HepG2 (cell line): ENCODE measurements around the gene GAS2L2. TPM values are rescaled to one million over a fixed set of nuclear protein-coding genes. Genes with fewer than 3 reads are reported as not detected.

Source experiments
- ATAC-seq: fragments of 200-7000 bp; cut with Tn5 transposase; 3 replicates; pipeline ENCODE4 v1.9.1; 2020; ENCODE audit warnings: mild to moderate bottlenecking, moderate library complexity
- BruUV-seq: library from RNA; stranded (reverse); fragments of 400-500 nt; replicated peaks from 2 replicates; lab custom pipeline; 2021; lab: Mats Ljungman, UMichigan
- CTCF ChIA-PET: fragments of 300-600 bp; formaldehyde crosslinking; extraction: SDS; loops from one replicate; lab custom pipeline; 2021; ENCODE audit warnings: low total read pairs, inconsistent platforms, low intra/inter-chr PET ratio; lab: Yijun Ruan, JAX
- POLR2A ChIA-PET: fragments of 350-600 bp; sonication (Branson Sonifier 250); formaldehyde crosslinking; loops from one replicate; lab custom pipeline; 2020; ENCODE audit warnings: antibody characterized with exemption, inconsistent platforms; lab: Yijun Ruan, JAX
- DNase-seq: peaks from one replicate; pipeline ENCODE4 v3.0.0-alpha.2; 2015; ENCODE audit warnings: low spot score
- FAIRE-seq: peaks from 3 replicates; lab custom pipeline; 2011; peaks lifted over from hg19 to GRCh38; lab: Jason Lieb, UNC
- H2AFZ ChIP-seq: one replicate; pipeline ENCODE4 v1.6.1; 2011; ENCODE audit warnings: low read length, inconsistent platforms
- H3K27ac ChIP-seq: fragments of 300-600 bp; 3 replicates; pipeline ENCODE4 v1.8.0; 2011; ENCODE audit warnings: mixed run types, mild to moderate bottlenecking, mixed read lengths, low read length, inconsistent platforms; ENCODE audit not compliant: insufficient read depth; ENCODE audit errors: extremely low read length
- H3K27me3 ChIP-seq, 2 experiments: fragments of 200-600 bp in 1 of 2; 2 replicates in 1 of 2; 3 replicates in 1 of 2; pipeline versions ENCODE4 v1.6.0 to v1.8.0; 2011; ENCODE audit warnings: low read length in 2 of 2, mild to moderate bottlenecking in 2 of 2, moderate library complexity in 2 of 2, inconsistent platforms in 1 of 2; ENCODE audit not compliant: insufficient read depth in 2 of 2, control insufficient read depth in 1 of 2
- H3K36me3 ChIP-seq, 2 experiments: fragments of 200-600 bp in 1 of 2; replicated peaks in 1 of 2; 2 replicates in 1 of 2; 3 replicates in 1 of 2; pipeline versions ENCODE4 v1.5.1 to v1.8.0; 2011; ENCODE audit warnings: low read length in 2 of 2, inconsistent platforms in 1 of 2; ENCODE audit not compliant: insufficient read depth in 2 of 2, control insufficient read depth in 1 of 2
- H3K4me1 ChIP-seq: 2 replicates; pipeline ENCODE4 v1.5.1; 2012; ENCODE audit warnings: low read length, inconsistent platforms; ENCODE audit not compliant: insufficient read depth
- H3K4me2 ChIP-seq: 2 replicates; pipeline ENCODE4 v1.6.0; 2011; ENCODE audit warnings: low read depth, low read length, inconsistent platforms
- H3K4me3 ChIP-seq, 3 experiments: fragments of 200-600 bp in 1 of 3; sonication (generic), shearing (Covaris generic) in 1 of 3; replicated peaks in 1 of 3; 2 replicates each; pipeline ENCODE4 v1.5.1; 2011 to 2016; ENCODE audit warnings: low read length in 3 of 3, inconsistent platforms in 2 of 3, low read depth in 2 of 3, mild to moderate bottlenecking in 2 of 3, control low read depth in 1 of 3, mixed read lengths in 1 of 3; ENCODE audit not compliant: insufficient read depth in 1 of 3
- H3K79me2 ChIP-seq: one replicate; pipeline ENCODE4 v1.6.1; 2011; ENCODE audit warnings: low read length, inconsistent platforms; ENCODE audit not compliant: insufficient read depth
- H3K9ac ChIP-seq: 2 replicates; pipeline ENCODE4 v1.6.0; 2011; ENCODE audit warnings: mild to moderate bottlenecking, low read depth, low read length, inconsistent platforms; ENCODE audit not compliant: insufficient read depth
- H3K9me3 ChIP-seq: 2 replicates; pipeline ENCODE4 v1.5.1; 2012; ENCODE audit warnings: mild to moderate bottlenecking, low read length
- H4K20me1 ChIP-seq: 2 replicates; pipeline ENCODE4 v1.6.0; 2011; ENCODE audit warnings: inconsistent platforms, mild to moderate bottlenecking, low read length, moderate library complexity; ENCODE audit not compliant: insufficient read depth
- AGO1 ChIP-seq: fragments of 200-400 bp; formaldehyde crosslinking; IDR thresholded peaks from 2 replicates; pipeline ENCODE4 v1.6.1; 2017; ENCODE audit warnings: mild to moderate bottlenecking, low read depth, low read length, moderate library complexity; ENCODE audit not compliant: poor library complexity, severe bottlenecking
- AGO2 ChIP-seq: fragments of 200-400 bp; formaldehyde crosslinking; optimal IDR thresholded peaks from 2 replicates; pipeline ENCODE3; 2017; ENCODE audit warnings: mild to moderate bottlenecking, low read depth, low read length, moderate library complexity
- HDAC6 ChIP-seq: fragments of 200-600 bp; sonication (generic); IDR thresholded peaks from 2 replicates; pipeline ENCODE4 v1.7.0; 2017; ENCODE audit warnings: mild to moderate bottlenecking, antibody characterized with exemption, low read length, low read depth
- RAD51 ChIP-seq: fragments of 450-650 bp; IDR thresholded peaks from 2 replicates; pipeline ENCODE4 v1.6.1; 2016; ENCODE audit warnings: borderline replicate concordance
- SP1 ChIP-seq, 2 experiments: fragments of 450-650 bp in 1 of 2; sonication (generic) in 1 of 2; formaldehyde crosslinking in 1 of 2; IDR thresholded peaks; 2 replicates each; pipeline versions ENCODE4 v1.4.0 to v1.6.1; 2016 to 2020; ENCODE audit warnings: missing genetic modification reagents in 1 of 2
- SP4 ChIP-seq: sonication (generic); formaldehyde crosslinking; IDR thresholded peaks from 2 replicates; pipeline ENCODE4 v1.8.1; 2023; ENCODE audit warnings: mild to moderate bottlenecking, missing genetic modification reagents
- TEAD2 ChIP-seq: sonication (generic); formaldehyde crosslinking; IDR thresholded peaks from 2 replicates; pipeline ENCODE4 v1.9.0; 2021; ENCODE audit warnings: missing genetic modification reagents
- TOE1 ChIP-seq: sonication (generic); formaldehyde crosslinking; IDR thresholded peaks from 2 replicates; pipeline ENCODE4 v1.4.0; 2020; ENCODE audit warnings: mild to moderate bottlenecking, missing genetic modification reagents
- ZNF766 ChIP-seq: sonication (generic); formaldehyde crosslinking; IDR thresholded peaks from 2 replicates; pipeline ENCODE4 v1.5.0; 2020; ENCODE audit warnings: missing genetic modification reagents, borderline replicate concordance
- WGBS: methylation state at CpG from one replicate; pipeline ENCODE4 v1.1.6; 2017; ENCODE audit warnings: low lambda C conversion rate; 5-methylcytosine and 5-hydroxymethylcytosine counted together
- in situ Hi-C: cut with HindIII; loops from 2 replicates; pipeline ENCODE4 v1.10.0; 2017; ENCODE audit warnings: low pct_unique_long_range_greater_than_20kb; ENCODE audit not compliant: extremely low pct_ligation_motif_present
- intact Hi-C: fragments of 100-400 bp; cut with micrococcal nuclease; formaldehyde crosslinking; loops from one replicate; pipeline ENCODE4 v1.10.0; 2022; ENCODE audit not compliant: unreplicated experiment
- polyA plus RNA-seq, 8 experiments: library from polyadenylated mRNA; depleted of rRNA in 3 of 8; stranded (reverse) in 7 of 8; unstranded in 1 of 8; fragments of >200 nt; fragmentation: Illumina TruSeq in 4 of 8; extraction: Trizol in 4 of 8; gene quantifications; 2 replicates each; pipeline versions ENCODE4 v1.2.1 to v1.2.3, GENCODE V29; 2011 to 2016; ENCODE audit warnings: low read depth in 4 of 8, missing spikeins in 1 of 8, mixed read lengths in 1 of 8; ENCODE audit not compliant: insufficient read depth in 1 of 8
- total RNA-seq, 5 experiments: library from RNA; depleted of rRNA; stranded (reverse); fragments of >200 nt; fragmentation: Illumina TruSeq; extraction: Trizol; gene quantifications; 2 replicates each; pipeline ENCODE4 v1.2.3, GENCODE V29; 2016; ENCODE audit warnings: low read depth in 1 of 5
- TF ChIP-seq, protein P1 (sequence below): sonication (generic); formaldehyde crosslinking; IDR thresholded peaks from 2 replicates; pipeline ENCODE4 v1.5.0; 2020; ENCODE audit warnings: missing genetic modification reagents, mild to moderate bottlenecking, borderline replicate concordance
- TF ChIP-seq, protein P2 (sequence below): sonication (generic); formaldehyde crosslinking; IDR thresholded peaks from 2 replicates; pipeline ENCODE4 v1.4.0; 2020; ENCODE audit warnings: missing genetic modification reagents
- TF ChIP-seq, protein P3 (sequence below): sonication (generic); formaldehyde crosslinking; IDR thresholded peaks from 2 replicates; pipeline ENCODE4 v1.5.0; 2020; ENCODE audit warnings: mild to moderate bottlenecking, low read depth, missing genetic modification reagents, borderline replicate concordance
- TF ChIP-seq, protein P4 (sequence below): sonication (generic); formaldehyde crosslinking; IDR thresholded peaks from 2 replicates; pipeline ENCODE4 v1.4.0; 2020; ENCODE audit warnings: missing genetic modification reagents, borderline replicate concordance

GAS2L2 gene
- total and polyA plus RNA-seq, 2 of the 13 experiments (the other 11 are each of a cell fraction or from before 2014, with no cell fraction given) = not detected

DNA sequence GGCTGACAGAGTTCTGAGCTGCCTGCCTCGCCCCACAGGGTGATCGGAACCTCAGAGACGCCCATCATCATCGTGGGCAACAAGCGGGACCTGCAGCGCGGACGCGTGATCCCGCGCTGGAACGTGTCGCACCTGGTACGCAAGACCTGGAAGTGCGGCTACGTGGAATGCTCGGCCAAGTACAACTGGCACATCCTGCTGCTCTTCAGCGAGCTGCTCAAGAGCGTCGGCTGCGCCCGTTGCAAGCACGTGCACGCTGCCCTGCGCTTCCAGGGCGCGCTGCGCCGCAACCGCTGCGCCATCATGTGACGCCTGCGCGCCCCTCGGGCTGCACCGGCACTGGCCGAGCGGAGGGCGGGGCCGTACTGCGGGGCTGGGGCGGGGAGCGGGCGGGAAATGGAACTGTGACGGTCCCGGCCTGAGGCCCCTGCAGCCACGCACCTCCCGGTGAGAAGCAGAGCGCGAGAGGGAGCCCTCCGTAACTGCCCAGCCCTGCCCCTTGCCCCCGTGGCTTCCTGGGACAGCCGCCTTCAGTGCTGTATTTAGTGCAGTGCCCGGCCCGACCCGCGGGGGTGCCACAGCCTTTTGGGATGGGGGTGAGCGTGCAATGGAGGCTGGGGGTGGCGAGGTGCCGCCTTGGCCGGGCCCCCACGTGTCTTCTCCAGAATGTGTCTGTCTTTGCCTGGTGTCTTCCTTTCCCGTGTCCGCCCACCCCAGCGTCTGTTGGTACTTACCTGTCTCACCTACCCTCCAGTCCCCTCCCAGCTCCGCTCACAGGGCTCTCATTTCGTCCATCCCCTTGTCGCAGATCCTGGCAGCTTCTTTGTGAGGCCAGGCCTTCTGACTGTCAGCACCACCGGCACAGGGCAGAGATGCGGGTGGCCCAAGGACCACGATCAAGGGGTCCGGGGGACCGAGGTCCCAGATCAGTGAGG, 11.8 kb downstream of the GAS2L2 start:
- H3K9ac ChIP-seq = no peak overlapping the region
- H3K9me3 ChIP-seq = no peaks in the 10 kb centered on the region
- DNase-seq (no peak), FAIRE-seq (no peak), ATAC-seq (no peak; the same call in 2 of the 3 replicates)
- H3K4me3 ChIP-seq = no peak overlapping the region
- H2AFZ ChIP-seq = no peak overlapping the region
- no peaks in the 10 kb centered on the region for H4K20me1 ChIP-seq
- intact Hi-C loops = no loop called here
- H3K4me2 ChIP-seq = no peak overlapping the region
- ChIA-PET POLR2A (no interaction called here), CTCF (no interaction called here)
- H3K4me1 ChIP-seq = no peaks in the 10 kb centered on the region
- 85% methylated on average over 45 of the region's 73 CpGs for WGBS
- H3K27ac ChIP-seq = no peak overlapping the region
- BruUV-seq = no TSS peak
- H3K36me3 ChIP-seq = no peaks in the 10 kb centered on the region
- H3K79me2 ChIP-seq = no peaks in the 10 kb centered on the region
- in situ Hi-C loops = loop anchor here (10.0 to 25.0 kb wide), 2 partner anchors 186 to 429 kb away; no protein-coding TSS in a partner anchor
- TF ChIP-seq SP1 (IDR thresholded peaks at IDR 0.05) = no peak
- no peak for TF ChIP-seq SP1 (CRISPR knock-in tag; IDR thresholded peaks at IDR 0.05)
- TF ChIP-seq, protein P1, sequence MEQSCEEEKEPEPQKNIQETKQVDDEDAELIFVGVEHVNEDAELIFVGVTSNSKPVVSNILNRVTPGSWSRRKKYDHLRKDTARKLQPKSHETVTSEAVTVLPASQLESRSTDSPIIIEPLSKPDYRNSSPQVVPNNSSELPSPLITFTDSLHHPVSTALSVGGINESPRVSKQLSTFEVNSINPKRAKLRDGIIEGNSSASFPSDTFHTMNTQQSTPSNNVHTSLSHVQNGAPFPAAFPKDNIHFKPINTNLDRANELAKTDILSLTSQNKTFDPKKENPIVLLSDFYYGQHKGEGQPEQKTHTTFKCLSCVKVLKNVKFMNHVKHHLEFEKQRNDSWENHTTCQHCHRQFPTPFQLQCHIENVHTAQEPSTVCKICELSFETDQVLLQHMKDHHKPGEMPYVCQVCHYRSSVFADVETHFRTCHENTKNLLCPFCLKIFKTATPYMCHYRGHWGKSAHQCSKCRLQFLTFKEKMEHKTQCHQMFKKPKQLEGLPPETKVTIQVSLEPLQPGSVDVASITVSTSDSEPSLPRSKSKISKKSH (CRISPR knock-in tag) = no peak
- no peak for TF ChIP-seq ZNF766 (CRISPR knock-in tag)
- peak; percentile 19 for TF ChIP-seq AGO2
- TF ChIP-seq, protein P2, sequence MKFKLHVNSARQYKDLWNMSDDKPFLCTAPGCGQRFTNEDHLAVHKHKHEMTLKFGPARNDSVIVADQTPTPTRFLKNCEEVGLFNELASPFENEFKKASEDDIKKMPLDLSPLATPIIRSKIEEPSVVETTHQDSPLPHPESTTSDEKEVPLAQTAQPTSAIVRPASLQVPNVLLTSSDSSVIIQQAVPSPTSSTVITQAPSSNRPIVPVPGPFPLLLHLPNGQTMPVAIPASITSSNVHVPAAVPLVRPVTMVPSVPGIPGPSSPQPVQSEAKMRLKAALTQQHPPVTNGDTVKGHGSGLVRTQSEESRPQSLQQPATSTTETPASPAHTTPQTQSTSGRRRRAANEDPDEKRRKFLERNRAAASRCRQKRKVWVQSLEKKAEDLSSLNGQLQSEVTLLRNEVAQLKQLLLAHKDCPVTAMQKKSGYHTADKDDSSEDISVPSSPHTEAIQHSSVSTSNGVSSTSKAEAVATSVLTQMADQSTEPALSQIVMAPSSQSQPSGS (CRISPR knock-in tag) = no peak
- TF ChIP-seq HDAC6 = no peak
- TF ChIP-seq, protein P3, sequence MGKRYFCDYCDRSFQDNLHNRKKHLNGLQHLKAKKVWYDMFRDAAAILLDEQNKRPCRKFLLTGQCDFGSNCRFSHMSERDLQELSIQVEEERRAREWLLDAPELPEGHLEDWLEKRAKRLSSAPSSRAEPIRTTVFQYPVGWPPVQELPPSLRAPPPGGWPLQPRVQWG (CRISPR knock-in tag) = no peak
- TF ChIP-seq TOE1 (CRISPR knock-in tag) = no peak
- peak; percentile 15 for TF ChIP-seq AGO1
- TF ChIP-seq SP4 (CRISPR knock-in tag) = no peak
- no peak for TF ChIP-seq RAD51
- TF ChIP-seq TEAD2 (CRISPR knock-in tag) = no peak
- TF ChIP-seq, protein P4, sequence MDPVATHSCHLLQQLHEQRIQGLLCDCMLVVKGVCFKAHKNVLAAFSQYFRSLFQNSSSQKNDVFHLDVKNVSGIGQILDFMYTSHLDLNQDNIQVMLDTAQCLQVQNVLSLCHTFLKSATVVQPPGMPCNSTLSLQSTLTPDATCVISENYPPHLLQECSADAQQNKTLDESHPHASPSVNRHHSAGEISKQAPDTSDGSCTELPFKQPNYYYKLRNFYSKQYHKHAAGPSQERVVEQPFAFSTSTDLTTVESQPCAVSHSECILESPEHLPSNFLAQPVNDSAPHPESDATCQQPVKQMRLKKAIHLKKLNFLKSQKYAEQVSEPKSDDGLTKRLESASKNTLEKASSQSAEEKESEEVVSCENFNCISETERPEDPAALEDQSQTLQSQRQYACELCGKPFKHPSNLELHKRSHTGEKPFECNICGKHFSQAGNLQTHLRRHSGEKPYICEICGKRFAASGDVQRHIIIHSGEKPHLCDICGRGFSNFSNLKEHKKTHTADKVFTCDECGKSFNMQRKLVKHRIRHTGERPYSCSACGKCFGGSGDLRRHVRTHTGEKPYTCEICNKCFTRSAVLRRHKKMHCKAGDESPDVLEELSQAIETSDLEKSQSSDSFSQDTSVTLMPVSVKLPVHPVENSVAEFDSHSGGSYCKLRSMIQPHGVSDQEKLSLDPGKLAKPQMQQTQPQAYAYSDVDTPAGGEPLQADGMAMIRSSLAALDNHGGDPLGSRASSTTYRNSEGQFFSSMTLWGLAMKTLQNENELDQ = no peak
- TF ChIP-seq, all 625 proteins: peak for 2
- H3K27me3 ChIP-seq = peaks cover 2 to 19% of the 10 kb centered on the region in 2 experiments; a peak in 2 of 5 replicates
